Keratinocyte (primary cell): ENCODE results near the gene TPD52L2.

ENCODE experiments used
- EZH2 ChIP-seq: IDR thresholded peaks from one replicate; pipeline ENCODE4 v1.6.1; 2012; ENCODE audit warnings: inconsistent platforms, mild to moderate bottlenecking, low read length, moderate library complexity
- TF ChIP-seq, protein P1 (sequence below), 3 experiments: IDR thresholded peaks in 1 of 3; conservative IDR thresholded peaks in 1 of 3; optimal IDR thresholded peaks in 1 of 3; 2 replicates in 2 of 3; 3 replicates in 1 of 3; pipeline versions ENCODE3 to v1.5.1; 2011; ENCODE audit warnings: low read length in 3 of 3, mild to moderate bottlenecking in 3 of 3, moderate library complexity in 2 of 3, control low read depth in 1 of 3, inconsistent platforms in 1 of 3; ENCODE audit not compliant: insufficient read depth in 2 of 3; ENCODE audit errors: extremely low read depth in 1 of 3

GRCh38 chr20:63830841-63831588 lies 34.1 kb upstream of the TPD52L2 start, which contains the start of gene ZBTB46:
- TF ChIP-seq EZH2, result no peak
- TF ChIP-seq, protein P1, sequence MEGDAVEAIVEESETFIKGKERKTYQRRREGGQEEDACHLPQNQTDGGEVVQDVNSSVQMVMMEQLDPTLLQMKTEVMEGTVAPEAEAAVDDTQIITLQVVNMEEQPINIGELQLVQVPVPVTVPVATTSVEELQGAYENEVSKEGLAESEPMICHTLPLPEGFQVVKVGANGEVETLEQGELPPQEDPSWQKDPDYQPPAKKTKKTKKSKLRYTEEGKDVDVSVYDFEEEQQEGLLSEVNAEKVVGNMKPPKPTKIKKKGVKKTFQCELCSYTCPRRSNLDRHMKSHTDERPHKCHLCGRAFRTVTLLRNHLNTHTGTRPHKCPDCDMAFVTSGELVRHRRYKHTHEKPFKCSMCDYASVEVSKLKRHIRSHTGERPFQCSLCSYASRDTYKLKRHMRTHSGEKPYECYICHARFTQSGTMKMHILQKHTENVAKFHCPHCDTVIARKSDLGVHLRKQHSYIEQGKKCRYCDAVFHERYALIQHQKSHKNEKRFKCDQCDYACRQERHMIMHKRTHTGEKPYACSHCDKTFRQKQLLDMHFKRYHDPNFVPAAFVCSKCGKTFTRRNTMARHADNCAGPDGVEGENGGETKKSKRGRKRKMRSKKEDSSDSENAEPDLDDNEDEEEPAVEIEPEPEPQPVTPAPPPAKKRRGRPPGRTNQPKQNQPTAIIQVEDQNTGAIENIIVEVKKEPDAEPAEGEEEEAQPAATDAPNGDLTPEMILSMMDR (optimal IDR thresholded peaks at IDR 0.05 in 1 of 3, IDR thresholded peaks at IDR 0.05 in 1 of 3, conservative IDR thresholded peaks at IDR 0.05 in 1 of 3; ENCODE audit: extremely low read depth in 1 of 3, insufficient read depth in 2 of 3, low read length in 3 of 3), result no peak
